Measurements from ENCODE around the gene HOXB9. TPM values are rescaled to one million over a fixed set of nuclear protein-coding genes. Genes with fewer than 3 reads are reported as not detected.

The HOXB9 gene
- total RNA-seq, 1 donor from 2014 or later, result not detected

DNA sequence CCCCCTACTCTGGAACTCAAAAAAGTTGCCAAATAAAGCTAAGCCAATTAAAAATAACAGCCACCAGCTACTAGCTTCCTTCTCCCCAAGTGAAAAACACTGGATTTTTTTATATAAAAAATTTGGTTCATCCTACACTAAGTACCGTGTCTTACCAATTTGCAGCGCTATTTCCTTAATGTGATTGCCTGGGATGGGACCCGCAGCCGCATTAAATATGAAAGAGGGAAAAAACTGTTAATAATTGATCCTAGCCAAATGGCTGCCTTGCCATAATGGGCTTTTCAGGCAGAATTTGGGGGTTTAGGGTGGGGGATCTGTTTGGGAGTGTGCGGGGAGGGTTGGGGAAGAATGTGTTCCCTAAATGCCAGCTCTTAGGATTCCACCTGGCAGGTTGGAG, 2.0 kb downstream of the HOXB9 start:
- DNase-seq, result no peak

GRCh38 chr17:48623583-48623982, 2.6 kb downstream of the HOXB9 start:
- no peak for DNase-seq

GRCh38 chr17:48622857-48623256, 3.3 kb downstream of the HOXB9 start:
- DNase-seq, result no peak

DNA sequence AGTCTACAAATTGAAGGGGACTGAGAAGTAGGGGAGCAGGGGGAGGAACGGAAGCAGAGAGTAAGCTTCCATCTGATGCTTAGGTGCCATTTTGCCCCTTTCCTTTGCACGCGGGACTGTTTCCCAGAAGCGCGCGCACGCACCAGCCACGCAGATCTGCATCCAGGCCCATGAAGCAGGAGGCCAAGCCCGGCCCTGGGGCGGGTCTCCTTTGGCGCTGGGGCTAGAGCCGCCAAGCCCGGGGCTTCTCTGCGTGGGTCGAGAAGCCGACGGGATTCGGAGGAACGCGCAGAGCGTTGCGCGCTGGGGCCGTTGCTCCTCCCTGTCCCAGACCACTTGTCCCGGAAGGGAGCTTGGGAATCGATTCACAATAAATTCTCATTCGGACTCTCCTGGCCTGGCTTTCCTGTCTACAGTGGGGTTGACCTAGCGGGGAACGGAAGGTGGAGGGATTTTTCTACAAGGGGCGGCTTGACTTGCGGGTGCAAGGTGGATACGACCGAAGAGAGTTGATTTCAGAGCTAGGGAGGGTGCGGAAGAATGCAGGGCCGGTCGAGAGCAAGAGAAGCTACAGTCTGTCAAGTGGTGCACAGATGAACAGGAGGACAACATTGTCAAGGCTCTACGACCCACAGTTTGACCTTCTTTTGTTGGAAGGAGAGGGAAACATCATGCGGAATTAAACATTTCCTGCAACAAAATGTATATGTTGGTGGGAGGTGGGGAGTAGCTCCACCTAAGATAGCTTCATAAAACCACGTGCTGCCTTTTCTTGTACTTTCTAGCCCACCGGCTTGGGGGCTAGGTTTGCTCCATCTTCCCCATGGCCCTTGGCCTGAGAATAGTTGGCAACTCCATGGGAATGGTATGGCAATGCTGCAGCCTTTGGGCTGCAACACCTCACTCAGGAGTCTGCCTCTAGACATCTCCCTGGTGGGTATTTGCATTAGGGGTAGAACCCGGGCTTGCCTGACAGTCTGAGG, 4.5 kb downstream of the HOXB9 start:
- no peak for DNase-seq

- DNase-seq, result no peak
These were observed 5.6 kb downstream of the HOXB9 start for GRCh38 chr17:48620461-48621139.

- no peak for DNase-seq
These were observed 6.2 kb downstream of the HOXB9 start for GRCh38 chr17:48619826-48620449.

DNA sequence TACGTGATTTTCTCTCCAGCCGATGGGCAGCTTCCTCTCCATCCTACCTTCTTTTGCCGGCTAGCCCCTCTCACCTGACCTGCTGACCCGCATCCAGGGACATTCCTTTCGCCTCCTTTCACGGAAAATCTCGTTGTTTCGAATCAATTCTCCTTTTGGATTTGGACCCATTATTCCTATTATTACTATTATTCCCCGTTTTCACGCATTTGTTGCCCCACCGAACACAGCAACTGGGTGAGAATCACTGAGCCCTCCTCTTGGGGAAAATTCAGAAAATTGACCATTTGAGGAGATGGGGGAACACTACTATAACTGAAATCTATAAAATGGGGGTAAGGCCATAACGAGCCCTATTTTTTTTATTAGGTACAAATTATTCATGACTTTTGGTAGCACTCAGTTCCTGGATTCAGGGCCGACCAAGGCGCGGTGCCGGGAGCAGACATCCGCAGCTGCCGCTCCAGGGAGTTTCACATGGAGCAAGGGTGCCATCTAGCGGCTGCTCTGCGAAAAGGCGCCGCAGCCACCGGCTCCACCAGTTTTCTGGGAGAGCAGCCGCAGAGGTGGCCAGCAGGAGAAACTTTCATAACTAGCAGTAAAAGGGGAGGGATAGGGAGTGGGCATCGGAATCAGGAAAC, 7.8 kb downstream of the HOXB9 start:
- peak; percentile 95 for DNase-seq

DNA sequence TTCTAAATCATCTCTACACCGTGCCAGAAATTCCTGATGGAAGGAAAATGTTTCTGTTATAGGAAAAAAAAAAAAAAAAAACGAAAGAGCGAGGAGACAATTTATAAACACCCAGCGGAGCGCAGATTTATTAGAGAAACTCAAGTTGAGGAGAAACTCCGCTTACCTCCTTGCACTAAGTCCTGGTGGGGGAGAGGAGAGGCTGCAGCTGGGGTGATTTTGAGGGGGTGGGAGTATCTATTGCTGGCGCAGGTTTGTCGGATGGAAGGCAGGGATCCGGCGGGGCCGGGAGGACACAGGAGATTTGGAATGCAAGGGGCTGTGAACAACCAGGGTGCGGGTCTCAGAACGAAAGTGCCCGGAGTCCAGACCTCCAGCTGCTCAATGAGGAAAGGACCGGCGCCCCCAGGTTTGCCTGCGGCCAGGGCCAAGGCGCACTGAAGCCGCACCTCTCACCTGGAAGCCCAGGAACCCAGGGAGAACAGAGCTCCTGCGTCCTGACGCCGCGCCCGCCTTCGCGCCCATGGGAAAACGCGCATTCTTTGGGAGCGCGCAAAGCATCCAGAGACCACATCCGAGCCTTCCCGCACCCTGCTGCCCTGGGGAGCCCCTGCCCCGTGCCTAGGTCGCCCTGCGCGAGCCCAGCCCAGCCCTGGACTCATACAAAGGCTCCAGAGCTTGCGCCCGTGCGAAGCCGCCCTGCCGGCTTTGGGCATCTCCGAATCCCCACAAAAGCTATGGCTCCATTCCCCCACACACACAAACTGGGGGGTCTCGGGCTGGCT, 8.5 kb downstream of the HOXB9 start:
- no peak for DNase-seq

DNA sequence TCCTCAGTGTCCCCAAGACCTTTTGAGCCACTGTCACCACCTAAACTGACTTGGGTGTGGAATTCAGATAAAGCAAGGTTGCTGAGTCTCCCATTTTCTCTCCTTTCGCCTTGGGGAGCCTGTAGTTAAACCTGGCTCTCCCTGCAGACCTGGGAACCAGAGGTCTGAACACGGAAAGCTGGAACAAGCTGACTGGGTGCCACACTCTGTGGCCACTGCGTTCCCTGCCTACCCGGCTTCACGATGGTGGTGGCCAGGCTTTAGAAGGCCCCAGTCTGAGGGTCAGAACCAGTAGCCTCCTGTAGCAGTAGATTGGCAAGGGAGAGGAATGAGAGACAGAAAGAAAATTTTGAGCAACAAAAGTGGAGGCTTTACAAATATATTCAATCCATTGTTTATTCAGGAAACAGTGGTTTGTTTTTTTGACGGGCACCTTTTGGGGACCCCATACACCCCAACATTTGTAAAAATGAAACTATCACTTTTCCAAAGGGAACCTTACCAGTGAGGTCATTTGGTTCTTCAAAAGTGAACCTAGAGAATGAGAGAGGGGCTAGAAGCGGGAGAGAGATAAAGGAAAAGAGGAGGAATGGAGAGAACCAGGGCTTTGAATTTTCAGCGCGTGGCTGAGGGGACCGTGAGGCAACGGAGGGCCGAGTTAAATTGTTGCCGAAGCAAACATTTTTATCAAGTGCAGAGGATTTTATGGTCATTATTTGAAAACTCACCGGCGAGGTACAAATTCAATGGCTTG, 9.3 kb downstream of the HOXB9 start:
- no peak for DNase-seq

- no peak for DNase-seq
These were observed 10.0 kb downstream of the HOXB9 start for GRCh38 chr17:48615963-48616716.

DNA sequence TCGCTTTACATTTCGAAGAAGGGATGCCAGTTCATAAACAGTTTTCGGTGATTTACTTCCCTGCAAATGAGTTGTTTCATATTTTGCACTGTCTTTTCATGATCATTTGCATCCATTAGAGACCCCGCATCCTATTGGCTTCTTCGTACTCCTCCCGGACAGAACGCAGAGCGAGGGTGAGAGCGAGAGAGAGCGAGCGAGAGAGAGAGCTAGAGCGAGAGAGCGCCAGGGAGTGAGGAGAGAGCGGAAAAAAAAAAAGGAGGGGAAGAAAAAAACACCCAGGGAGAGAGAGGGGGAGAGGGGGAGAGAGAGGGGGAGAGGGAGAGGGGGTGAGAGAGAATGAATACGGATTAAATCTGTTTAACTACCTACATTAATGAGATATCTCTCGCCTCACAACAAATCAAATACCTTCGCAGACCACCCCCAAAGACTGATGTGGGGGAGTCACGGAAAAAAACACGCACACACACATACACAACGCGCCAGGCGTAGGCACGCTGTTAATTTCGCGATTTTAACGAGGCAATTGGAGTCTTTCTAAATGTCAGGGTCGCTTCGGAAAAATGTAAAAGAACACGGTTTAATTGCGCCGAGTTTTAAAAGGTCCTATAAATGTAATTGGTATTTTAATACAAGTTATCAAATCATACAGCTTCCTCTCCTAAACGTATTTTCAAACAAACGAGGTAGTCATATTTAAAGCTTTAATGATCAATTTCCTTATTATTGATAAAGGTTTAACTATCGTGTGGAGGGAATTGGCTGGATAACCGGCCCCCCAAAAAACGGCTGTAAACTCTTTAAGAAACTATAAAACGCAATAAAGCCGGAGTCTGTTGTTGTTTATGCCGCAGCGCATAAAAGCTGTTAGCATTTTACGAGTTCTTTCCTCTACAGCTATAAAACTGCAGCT, 10.9 kb downstream of the HOXB9 start, which contains the start of gene HOXB8:
HOXB8 (minus strand) TSS at position 246 of the 916 bp plus-strand sequence. CDS start 588 bp downstream, outside the sequence.
- DNase-seq, result no peak

- DNase-seq, result no peak
These were observed 12.1 kb downstream of the HOXB9 start for GRCh38 chr17:48613862-48614694.

- peak; percentile 51 for DNase-seq
These were observed 13.1 kb downstream of the HOXB9 start for GRCh38 chr17:48612854-48613691.

- no peak for DNase-seq
These were observed 13.7 kb downstream of the HOXB9 start for GRCh38 chr17:48612456-48612853.

- DNase-seq, result no peak
These were observed 14.3 kb downstream of the HOXB9 start for GRCh38 chr17:48611681-48612455.

DNA sequence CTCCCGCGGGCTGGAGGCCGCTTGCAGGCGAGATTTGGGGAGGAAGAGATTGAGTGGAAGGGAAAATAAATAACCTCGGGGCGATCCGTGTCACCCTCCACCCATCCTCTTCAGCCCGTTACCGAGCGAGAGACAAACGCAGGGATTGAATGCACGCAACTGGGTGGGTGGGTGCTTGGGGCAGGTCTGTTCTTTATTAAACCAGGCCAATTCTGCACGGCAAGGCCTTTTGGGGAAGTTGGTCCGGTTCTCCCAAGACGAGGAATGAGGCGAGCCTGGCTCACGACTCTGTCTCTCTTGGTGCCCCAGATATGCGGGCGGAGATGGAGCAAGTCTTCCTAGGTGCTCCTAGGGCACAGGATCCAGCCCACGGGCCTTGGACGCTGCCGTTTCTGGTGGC, 14.9 kb downstream of the HOXB9 start:
- no peak for DNase-seq

Data from tongue (tissue), 2 donors.